Mesendoderm (in vitro differentiated cells): ENCODE measurements around the gene AFF3.

Source experiments
- DNase-seq: peaks from one replicate; pipeline ENCODE4 v3.0.0; 2013
- H2AK5ac ChIP-seq: 2 replicates; pipeline ENCODE4 v1.6.1; 2013; ENCODE audit warnings: low read length, inconsistent platforms
- H2BK120ac ChIP-seq: 2 replicates; pipeline ENCODE4 v1.6.1; 2013; ENCODE audit warnings: low read depth, mild to moderate bottlenecking, low read length, moderate library complexity, mixed read lengths
- H2BK15ac ChIP-seq: replicated peaks from 2 replicates; pipeline ENCODE4 v1.6.1; 2013; ENCODE audit warnings: low read depth, mild to moderate bottlenecking, moderate library complexity
- H2BK5ac ChIP-seq: 2 replicates; pipeline ENCODE4 v1.6.1; 2013; ENCODE audit warnings: low read length, inconsistent platforms
- H3K18ac ChIP-seq: 2 replicates; pipeline ENCODE4 v1.6.1; 2013; ENCODE audit warnings: mild to moderate bottlenecking, low read length, mixed read lengths
- H3K23ac ChIP-seq: one replicate; pipeline ENCODE4 v1.6.1; 2013; ENCODE audit warnings: low read length
- H3K27ac ChIP-seq: 2 replicates; pipeline ENCODE4 v1.5.1; 2013; ENCODE audit warnings: low read depth, mild to moderate bottlenecking, inconsistent platforms, low read length, moderate library complexity
- H3K27me3 ChIP-seq: 2 replicates; pipeline ENCODE4 v1.6.1; 2013; ENCODE audit warnings: low read length, control low read depth, mild to moderate bottlenecking, inconsistent platforms; ENCODE audit not compliant: insufficient read depth, poor library complexity
- H3K36me3 ChIP-seq: 2 replicates; pipeline ENCODE4 v1.6.1; 2013; ENCODE audit warnings: low read length, inconsistent platforms; ENCODE audit not compliant: control insufficient read depth, insufficient read depth
- H3K4ac ChIP-seq: one replicate; pipeline ENCODE4 v1.6.1; 2013; ENCODE audit warnings: low read depth, mild to moderate bottlenecking, low read length, moderate library complexity
- H3K4me1 ChIP-seq: 2 replicates; pipeline ENCODE4 v1.6.1; 2013; ENCODE audit warnings: low read depth, low read length, inconsistent platforms; ENCODE audit not compliant: control insufficient read depth
- H3K4me2 ChIP-seq: 2 replicates; pipeline ENCODE4 v1.6.1; 2013; ENCODE audit warnings: low read length
- H3K4me3 ChIP-seq: 2 replicates; pipeline ENCODE4 v1.5.1; 2013; ENCODE audit warnings: mild to moderate bottlenecking, low read length
- H3K56ac ChIP-seq: one replicate; pipeline ENCODE4 v1.6.1; 2013; ENCODE audit warnings: low read length
- H3K79me1 ChIP-seq: 2 replicates; pipeline ENCODE4 v1.6.1; 2013; ENCODE audit warnings: low read length, inconsistent platforms
- H3K79me2 ChIP-seq: 2 replicates; pipeline ENCODE4 v1.6.1; 2013; ENCODE audit warnings: mild to moderate bottlenecking, low read length; ENCODE audit not compliant: control insufficient read depth, insufficient read depth
- H3K9ac ChIP-seq: 2 replicates; pipeline ENCODE4 v1.6.1; 2013; ENCODE audit warnings: low read length, inconsistent platforms
- H4K5ac ChIP-seq: one replicate; pipeline ENCODE4 v1.6.1; 2013; ENCODE audit warnings: low read length
- H4K8ac ChIP-seq: one replicate; pipeline ENCODE4 v1.6.1; 2013; ENCODE audit warnings: low read depth, mild to moderate bottlenecking, control low read depth, low read length, moderate library complexity
- whole genome bisulfite sequencing: extraction: QIAGEN DNeasy Blood & Tissue Kit; methylation state at CpG from one replicate; pipeline ENCODE4 v1.1.7; 2013; ENCODE audit warnings: low lambda C conversion rate, missing lambda C conversion rate; ENCODE audit not compliant: insufficient coverage; ENCODE audit errors: extremely low coverage; 5-methylcytosine and 5-hydroxymethylcytosine counted together

AFF3 gene

GRCh38 chr2:99879481-99879880 is 262.9 kb downstream of the AFF3 start:
- Histone ChIP-seq H4K8ac (no peak overlapping the region), H3K18ac (no peak overlapping the region), H2BK120ac (no peak overlapping the region), H3K9ac (no peak overlapping the region), H3K23ac (no peak overlapping the region), H2AK5ac (no peak overlapping the region), H3K4me2 (no peak overlapping the region), H2BK15ac (no peak overlapping the region), H3K4ac (no peak overlapping the region), H3K56ac (no peak overlapping the region), H3K27me3 (no peaks in the 10 kb centered on the region), H3K27ac (no peak overlapping the region), H4K5ac (no peak overlapping the region), H3K4me3 (no peak overlapping the region), H3K79me1 (no peaks in the 10 kb centered on the region), H3K79me2 (no peaks in the 10 kb centered on the region), H2BK5ac (no peak overlapping the region), H3K4me1 (no peaks in the 10 kb centered on the region), H3K36me3 (no peaks in the 10 kb centered on the region)
- no CpG with 5 or more reads among the region's 4 CpGs for WGBS
- no peak for DNase-seq

GRCh38 chr2:99878581-99879350 is 263.6 kb downstream of the AFF3 start:
- Histone ChIP-seq H3K4me3 (no peak overlapping the region), H3K23ac (no peak overlapping the region), H3K79me1 (no peaks in the 10 kb centered on the region), H3K9ac (no peak overlapping the region), H3K56ac (no peak overlapping the region), H3K36me3 (no peaks in the 10 kb centered on the region), H4K5ac (no peak overlapping the region), H2BK5ac (no peak overlapping the region), H3K4me1 (no peaks in the 10 kb centered on the region), H2BK120ac (no peak overlapping the region), H2AK5ac (no peak overlapping the region), H3K18ac (no peak overlapping the region), H3K4ac (no peak overlapping the region), H2BK15ac (no peak overlapping the region), H4K8ac (no peak overlapping the region), H3K27me3 (no peaks in the 10 kb centered on the region), H3K79me2 (no peaks in the 10 kb centered on the region), H3K27ac (no peak overlapping the region), H3K4me2 (no peak overlapping the region)
- no CpG with 5 or more reads among the region's 5 CpGs for WGBS
- no peak for DNase-seq

GRCh38 chr2:99877963-99878362 is 264.4 kb downstream of the AFF3 start:
- no peak overlapping the region for H3K4me3 ChIP-seq
- H2AK5ac ChIP-seq = no peak overlapping the region
- no peak overlapping the region for H3K4ac ChIP-seq

GRCh38 chr2:99876956-99877355 is 265.4 kb downstream of the AFF3 start:
- Histone ChIP-seq H2BK5ac (no peak overlapping the region), H3K56ac (no peak overlapping the region), H2AK5ac (no peak overlapping the region), H3K27me3 (no peaks in the 10 kb centered on the region), H4K5ac (no peak overlapping the region), H3K23ac (no peak overlapping the region), H3K9ac (no peak overlapping the region), H3K79me1 (no peaks in the 10 kb centered on the region), H3K79me2 (no peaks in the 10 kb centered on the region), H3K27ac (no peak overlapping the region), H3K18ac (no peak overlapping the region), H3K36me3 (no peaks in the 10 kb centered on the region), H2BK120ac (no peak overlapping the region), H3K4ac (no peak overlapping the region), H3K4me3 (no peak overlapping the region), H3K4me1 (no peaks in the 10 kb centered on the region), H3K4me2 (no peak overlapping the region), H4K8ac (no peak overlapping the region), H2BK15ac (no peak overlapping the region)
- DNase-seq = peak; percentile 70
- no CpG with 5 or more reads among the region's 3 CpGs for WGBS

More at GRCh38 chr2:99877963-99878362, 264.4 kb downstream of the AFF3 start:
- H2BK5ac ChIP-seq = no peak overlapping the region
- H3K27me3 ChIP-seq = no peaks in the 10 kb centered on the region
- H4K8ac ChIP-seq = no peak overlapping the region
- no peak overlapping the region for H2BK15ac ChIP-seq
- H3K18ac ChIP-seq = no peak overlapping the region
- DNase-seq = no peak
- H3K4me1 ChIP-seq = no peaks in the 10 kb centered on the region
- no peak overlapping the region for H4K5ac ChIP-seq
- no peak overlapping the region for H3K4me2 ChIP-seq
- H3K23ac ChIP-seq = no peak overlapping the region
- no peak overlapping the region for H3K27ac ChIP-seq
- no peaks in the 10 kb centered on the region for H3K79me2 ChIP-seq
- H3K56ac ChIP-seq = no peak overlapping the region
- no peak overlapping the region for H2BK120ac ChIP-seq
- no peaks in the 10 kb centered on the region for H3K79me1 ChIP-seq
- H3K36me3 ChIP-seq = no peaks in the 10 kb centered on the region
- no CpG with 5 or more reads among the region's 4 CpGs for WGBS
- H3K9ac ChIP-seq = no peak overlapping the region

- H3K9ac ChIP-seq = no peak overlapping the region
- H3K27me3 ChIP-seq = no peaks in the 10 kb centered on the region
- H4K8ac ChIP-seq = no peak overlapping the region
- H3K36me3 ChIP-seq = no peaks in the 10 kb centered on the region
- no peak overlapping the region for H3K27ac ChIP-seq
- no peak overlapping the region for H3K18ac ChIP-seq
- no peak overlapping the region for H2AK5ac ChIP-seq
- no peaks in the 10 kb centered on the region for H3K79me2 ChIP-seq
- no peak overlapping the region for H3K23ac ChIP-seq
- H2BK15ac ChIP-seq = no peak overlapping the region
- no peak overlapping the region for H3K4ac ChIP-seq
- H2BK5ac ChIP-seq = no peak overlapping the region
- WGBS = no CpG with 5 or more reads among the region's 7 CpGs
- no peak overlapping the region for H2BK120ac ChIP-seq
- H3K4me2 ChIP-seq = no peak overlapping the region
- H3K56ac ChIP-seq = no peak overlapping the region
- H3K4me3 ChIP-seq = no peak overlapping the region
- no peak overlapping the region for H4K5ac ChIP-seq
- DNase-seq = no peak
- no peaks in the 10 kb centered on the region for H3K4me1 ChIP-seq
- H3K79me1 ChIP-seq = no peaks in the 10 kb centered on the region
Measured at GRCh38 chr2:99875627-99876201, 266.7 kb downstream of the AFF3 start.
